Measurements from ENCODE around the gene WNT3A. TPM values are rescaled to one million over a fixed set of nuclear protein-coding genes. Genes with fewer than 3 reads are reported as not detected.
"Not testable (repeated sequence)": the region's sequence is repeated elsewhere in the genome, so short reads cannot be mapped to it uniquely, and the experiment has no call there.

Gene WNT3A
- total and polyA plus RNA-seq, 9 of the 15 experiments (the other 6 are each of a cell fraction or from before 2014, with no cell fraction given), result not detected

- 77% methylated on average over 27 of the region's 32 CpGs for WGBS (ENCODE audit: insufficient coverage, low coverage, missing lambda C conversion rate)
- H3K27ac ChIP-seq (ENCODE audit: extremely low read depth, low read depth, low read length); H3K79me2 ChIP-seq (ENCODE audit: control insufficient read depth, insufficient read depth, low read length); H3K9me1 ChIP-seq (ENCODE audit: control insufficient read depth, insufficient read depth, low read length); CTCF ChIA-PET (ENCODE audit: low intra/inter-chr PET ratio); ATAC-seq; H3K36me3 ChIP-seq (ENCODE audit: control insufficient read depth, insufficient read depth, low read length); in situ Hi-C loops (cut with MboI); intact Hi-C loops (cut with micrococcal nuclease); DNase-seq (ENCODE audit: extremely low read depth in 1 of 4, low spot score in 3 of 4); BruUV-seq (replicated peaks); H4K20me1 ChIP-seq (replicated peaks; ENCODE audit: control insufficient read depth, insufficient read depth, low read length); H3K4me3 ChIP-seq; H2AFZ ChIP-seq (ENCODE audit: low read depth, low read length); H3K27me3 ChIP-seq (ENCODE audit: control insufficient read depth in 2 of 2, insufficient read depth in 2 of 2, low read length in 2 of 2); H3K4me2 ChIP-seq (ENCODE audit: insufficient read depth, low read length); FAIRE-seq; H3K9ac ChIP-seq (ENCODE audit: insufficient read depth in 1 of 2, low read depth in 2 of 2, low read length in 2 of 2); H3K9me3 ChIP-seq (replicated peaks; ENCODE audit: control insufficient read depth, insufficient read depth, low read depth, low read length): not testable (repeated sequence)
- peak; percentile 32; the same call in 1 of the 2 replicates for TF ChIP-seq ZFX (CRISPR knock-in tag; IDR thresholded peaks at IDR 0.05)
- POLR2A ChIA-PET, result interaction anchor here (1.2 kb wide), 1 partner anchor 191 kb away, joined by 4 read pairs; no protein-coding TSS in a partner anchor
- peaks cover 0 to 25% of the 10 kb centered on the region in 2 experiments; a peak in 2 of 5 replicates for H3K4me1 ChIP-seq (replicated peaks in 1 of 2; ENCODE audit: control insufficient read depth in 2 of 2, insufficient read depth in 2 of 2, low read length in 2 of 2)
These were observed 33.0 kb upstream of the WNT3A start for GRCh38 chr1:227973724-227974288.

GRCh38 chr1:227975583-227976283, 31.1 kb upstream of the WNT3A start:
- POLR2A ChIA-PET; BruUV-seq (replicated peaks): not testable (repeated sequence)
- 15% methylated on average over 14 of the region's 21 CpGs for WGBS (ENCODE audit: insufficient coverage, low coverage, missing lambda C conversion rate)

More at GRCh38 chr1:227975583-227976283, 31.1 kb upstream of the WNT3A start:
- H4K20me1 ChIP-seq (replicated peaks; ENCODE audit: control insufficient read depth, insufficient read depth, low read length); H3K27me3 ChIP-seq (ENCODE audit: control insufficient read depth in 2 of 2, insufficient read depth in 2 of 2, low read length in 2 of 2); in situ Hi-C loops (cut with MboI); intact Hi-C loops (cut with micrococcal nuclease); FAIRE-seq; H3K79me2 ChIP-seq (ENCODE audit: control insufficient read depth, insufficient read depth, low read length); H2AFZ ChIP-seq (ENCODE audit: low read depth, low read length); CTCF ChIA-PET (ENCODE audit: low intra/inter-chr PET ratio); H3K4me2 ChIP-seq (ENCODE audit: insufficient read depth, low read length); H3K27ac ChIP-seq (ENCODE audit: extremely low read depth, low read depth, low read length); H3K36me3 ChIP-seq (ENCODE audit: control insufficient read depth, insufficient read depth, low read length); H3K9me3 ChIP-seq (replicated peaks; ENCODE audit: control insufficient read depth, insufficient read depth, low read depth, low read length); ATAC-seq; H3K9ac ChIP-seq (ENCODE audit: insufficient read depth in 1 of 2, low read depth in 2 of 2, low read length in 2 of 2); H3K9me1 ChIP-seq (ENCODE audit: control insufficient read depth, insufficient read depth, low read length); H3K4me3 ChIP-seq; DNase-seq (ENCODE audit: extremely low read depth in 1 of 4, low spot score in 3 of 4): not testable (repeated sequence)
- H3K4me1 ChIP-seq (replicated peaks in 1 of 2; ENCODE audit: control insufficient read depth in 2 of 2, insufficient read depth in 2 of 2, low read length in 2 of 2), result peaks cover 0 to 24% of the 10 kb centered on the region in 2 experiments; a peak in 2 of 5 replicates
